OCI-LY7 (cell line): ENCODE data around the gene PARD3.

Experiments used
- CTCF ChIP-seq: fragments of 200-600 bp; sonication (generic); conservative IDR thresholded peaks from 2 replicates; pipeline ENCODE4 v1.5.1; 2014; ENCODE audit warnings: mild to moderate bottlenecking, antibody characterized with exemption, low read length, moderate library complexity, mixed read lengths
- EZH2phosphoT487 ChIP-seq: fragments of 200-600 bp; sonication (generic); IDR thresholded peaks from 2 replicates; pipeline ENCODE4 v1.6.1; 2018; ENCODE audit warnings: low read depth, borderline replicate concordance, mild to moderate bottlenecking, mixed run types, antibody characterized with exemption, low read length, moderate library complexity, mixed read lengths

GRCh38 chr10:34313888-34314287, 501.2 kb downstream of the PARD3 start:
- TF ChIP-seq CTCF (no peak), EZH2phosphoT487 (no peak)
